NK-92 (cell line): ENCODE data around the gene LTBP1.
"Not testable (repeated sequence)": the region's sequence is repeated elsewhere in the genome, so short reads cannot be mapped to it uniquely, and the experiment has no call there.

Source experiments
- DNase-seq: peaks from one replicate; lab custom pipeline; 2025; ENCODE audit not compliant: unreplicated experiment; lab: John Stamatoyannopoulos, UW

LTBP1 gene

GRCh38 chr2:33134791-33135560, 188.2 kb downstream of the LTBP1 start:
- DNase-seq: no peak

- no peak for DNase-seq
Observed at GRCh38 chr2:33135645-33136044, 188.9 kb downstream of the LTBP1 start.

GRCh38 chr2:33136056-33136455, 189.3 kb downstream of the LTBP1 start:
- DNase-seq: no peak

GRCh38 chr2:33136566-33136965, 189.8 kb downstream of the LTBP1 start:
- DNase-seq: no peak

- no peak for DNase-seq
Observed at GRCh38 chr2:33137331-33137730, 190.6 kb downstream of the LTBP1 start.

- DNase-seq: no peak
Observed at GRCh38 chr2:33139949-33140348, 193.2 kb downstream of the LTBP1 start.

GRCh38 chr2:33141476-33141875, 194.7 kb downstream of the LTBP1 start:
- no peak for DNase-seq

- DNase-seq: no peak
Observed at GRCh38 chr2:33142810-33143209, 196.1 kb downstream of the LTBP1 start.

GRCh38 chr2:33144243-33144642, 197.5 kb downstream of the LTBP1 start:
- no peak for DNase-seq

- no peak for DNase-seq
Observed at GRCh38 chr2:33145459-33145858, 198.7 kb downstream of the LTBP1 start.

- no peak for DNase-seq
Observed at GRCh38 chr2:33146102-33146501, 199.3 kb downstream of the LTBP1 start.

GRCh38 chr2:33153008-33153407, 206.3 kb downstream of the LTBP1 start:
- no peak for DNase-seq

GRCh38 chr2:33158482-33159003, 211.8 kb downstream of the LTBP1 start:
- no peak for DNase-seq

GRCh38 chr2:33160191-33160590, 213.4 kb downstream of the LTBP1 start:
- no peak for DNase-seq

GRCh38 chr2:33166287-33166881, 219.6 kb downstream of the LTBP1 start:
- DNase-seq: no peak

GRCh38 chr2:33167622-33168245, 221.0 kb downstream of the LTBP1 start:
- DNase-seq: no peak

- DNase-seq: no peak
Observed at GRCh38 chr2:33168425-33168824, 221.7 kb downstream of the LTBP1 start.

GRCh38 chr2:33168922-33169321, 222.2 kb downstream of the LTBP1 start:
- DNase-seq: no peak

GRCh38 chr2:33170251-33170650, 223.5 kb downstream of the LTBP1 start:
- not testable (repeated sequence) for DNase-seq

GRCh38 chr2:33177627-33178026, 230.9 kb downstream of the LTBP1 start:
- no peak for DNase-seq

GRCh38 chr2:33178209-33178608, 231.5 kb downstream of the LTBP1 start:
- no peak for DNase-seq

- no peak for DNase-seq
Observed at GRCh38 chr2:33180915-33181314, 234.2 kb downstream of the LTBP1 start.
